ENCODE results near the gene DPY30.

Gene DPY30

GRCh38 chr2:32009516-32010256, 29.9 kb downstream of the DPY30 start:
- DNase-seq = peak; percentile 54

- no peak for DNase-seq
Observed at GRCh38 chr2:32008805-32009515, 30.6 kb downstream of the DPY30 start.

- no peak for DNase-seq
Observed at GRCh38 chr2:32007121-32007391, 32.5 kb downstream of the DPY30 start.

- DNase-seq = no peak
Observed at GRCh38 chr2:32005371-32005976, 34.1 kb downstream of the DPY30 start.

- DNase-seq = no peak
Observed at GRCh38 chr2:32003791-32004190, 35.8 kb downstream of the DPY30 start.

- DNase-seq = no peak
Observed at GRCh38 chr2:32002406-32002805, 37.2 kb downstream of the DPY30 start.

- DNase-seq = no peak
Observed at GRCh38 chr2:31999438-31999837, 40.2 kb downstream of the DPY30 start.

GRCh38 chr2:31998731-31999383, 40.7 kb downstream of the DPY30 start:
- no peak for DNase-seq

- DNase-seq = no peak
Observed at GRCh38 chr2:31997653-31998052, 42.0 kb downstream of the DPY30 start.

- DNase-seq = no peak
Observed at GRCh38 chr2:31996571-31997150, 42.9 kb downstream of the DPY30 start.

GRCh38 chr2:31992934-31993333, 46.7 kb downstream of the DPY30 start:
- DNase-seq = no peak

GRCh38 chr2:31992025-31992579, 47.5 kb downstream of the DPY30 start:
- DNase-seq = no peak

- DNase-seq = no peak
Observed at GRCh38 chr2:31989946-31990345, 49.7 kb downstream of the DPY30 start.

- DNase-seq = no peak
Observed at GRCh38 chr2:31987454-31988220, 52.0 kb downstream of the DPY30 start.

GRCh38 chr2:31986906-31987305, 52.7 kb downstream of the DPY30 start:
- no peak for DNase-seq

- DNase-seq = no peak
Observed at GRCh38 chr2:31983762-31984467, 55.7 kb downstream of the DPY30 start.

- DNase-seq = no peak
Observed at GRCh38 chr2:31980674-31981356, 58.8 kb downstream of the DPY30 start.

GRCh38 chr2:31979956-31980355, 59.6 kb downstream of the DPY30 start:
- DNase-seq = no peak

- DNase-seq = no peak
Observed at GRCh38 chr2:31979018-31979417, 60.6 kb downstream of the DPY30 start.

GRCh38 chr2:31978436-31978835, 61.2 kb downstream of the DPY30 start:
- DNase-seq = no peak

All from CD4-positive, alpha-beta T cell treated with Interleukin-6 for 4 hours (primary cell).